ENCODE measurements around the gene MIDN. TPM values are rescaled to one million over a fixed set of nuclear protein-coding genes. Genes with fewer than 3 reads are reported as not detected.

MIDN gene
- total and polyA plus RNA-seq, 2 donors, result 8.7 to 55.1 TPM

- no peak overlapping the region for H3K4me3 ChIP-seq (ENCODE audit: low read length in 2 of 2)
- 92% methylated on average over 26 of the region's 26 CpGs for WGBS
- DNase-seq (ENCODE audit: low read depth in 6 of 9, low spot score in 9 of 9), result no peak
- H3K27ac ChIP-seq (ENCODE audit: low read depth in 1 of 2, low read length in 1 of 2), result peak overlapping the region in 1 of 2 donors; percentile 11
- H3K36me3 ChIP-seq (ENCODE audit: control insufficient read depth in 2 of 2, insufficient read depth in 2 of 2, low read length in 1 of 2), result peaks cover 0 to 4% of the 10 kb centered on the region in 2 donors
- peaks cover 11 to 34% of the 10 kb centered on the region in 2 donors for H3K27me3 ChIP-seq (ENCODE audit: control insufficient read depth in 2 of 2, insufficient read depth in 1 of 2, low read length in 1 of 2)
- peaks cover 0 to 23% of the 10 kb centered on the region in 2 donors for H3K9me3 ChIP-seq (ENCODE audit: control insufficient read depth in 2 of 2, insufficient read depth in 1 of 2, low read length in 1 of 2)
- peaks cover 56 to 81% of the 10 kb centered on the region in 2 donors for H3K4me1 ChIP-seq (ENCODE audit: control insufficient read depth in 2 of 2, insufficient read depth in 2 of 2, low read length in 2 of 2)
These were observed 16.6 kb downstream of the MIDN start for GRCh38 chr19:1264801-1265614.

GRCh38 chr19:1265615-1266128 lies 17.3 kb downstream of the MIDN start:
- 53% methylated on average over 28 of the region's 28 CpGs for WGBS
- Histone ChIP-seq H3K9me3 (ENCODE audit: control insufficient read depth in 2 of 2, insufficient read depth in 1 of 2, low read length in 1 of 2) (peaks cover 0 to 23% of the 10 kb centered on the region in 2 donors), H3K27ac (ENCODE audit: low read depth in 1 of 2, low read length in 1 of 2) (peak overlapping the region in 1 of 2 donors; percentile 32), H3K36me3 (ENCODE audit: control insufficient read depth in 2 of 2, insufficient read depth in 2 of 2, low read length in 1 of 2) (peaks cover under 1 to 10% of the 10 kb centered on the region in 2 donors), H3K4me1 (ENCODE audit: control insufficient read depth in 2 of 2, insufficient read depth in 2 of 2, low read length in 2 of 2) (peaks cover 56 to 81% of the 10 kb centered on the region in 2 donors), H3K4me3 (ENCODE audit: low read length in 2 of 2) (peak overlapping the region in 1 of 2 donors; percentile 55), H3K27me3 (ENCODE audit: control insufficient read depth in 2 of 2, insufficient read depth in 1 of 2, low read length in 1 of 2) (peaks cover 11 to 34% of the 10 kb centered on the region in 2 donors)
- DNase-seq (ENCODE audit: low read depth in 6 of 9, low spot score in 9 of 9), result peak in 1 of 9 donors; percentile 22

DNA sequence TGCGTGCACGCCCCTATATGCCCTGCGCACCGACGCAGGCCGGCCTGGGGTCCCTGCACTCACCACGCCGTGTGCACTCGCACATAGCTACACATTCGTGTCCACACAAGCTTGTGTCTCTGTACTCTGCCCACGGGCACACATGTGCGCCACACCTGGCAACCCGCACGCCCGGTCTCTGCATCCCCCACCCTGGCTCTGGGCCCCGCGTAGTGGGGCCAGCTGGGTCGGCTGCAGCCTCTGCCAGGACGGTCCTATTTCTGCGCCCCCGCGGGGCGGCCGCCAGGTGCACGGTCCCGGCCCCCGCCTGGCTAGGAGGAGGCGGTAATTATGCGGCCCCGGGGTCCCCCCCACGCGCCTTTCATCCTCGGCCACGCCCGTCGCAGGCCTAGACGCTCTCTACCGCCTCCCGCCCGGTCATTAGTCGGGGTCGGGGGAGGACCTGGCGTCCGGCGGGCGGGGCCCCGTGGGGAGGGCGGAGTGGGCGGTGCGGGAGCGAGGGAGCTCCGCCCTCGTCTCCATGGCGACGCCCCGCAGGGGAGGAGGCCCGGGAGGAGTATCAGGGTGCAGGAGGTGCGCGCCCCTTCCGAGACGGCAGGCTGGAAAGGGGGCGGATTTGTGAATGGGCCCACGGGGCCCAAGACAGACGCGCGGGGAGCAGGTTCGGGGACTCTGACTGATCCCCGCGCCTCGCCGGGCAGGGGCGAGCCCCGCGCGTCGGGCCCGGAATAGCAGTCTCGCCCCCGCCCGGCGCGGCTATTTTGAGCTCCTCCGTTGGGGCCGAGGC lies 17.9 kb downstream of the MIDN start:
- H3K36me3 ChIP-seq (ENCODE audit: control insufficient read depth in 2 of 2, insufficient read depth in 2 of 2, low read length in 1 of 2), result peaks cover 7 to 17% of the 10 kb centered on the region in 2 donors
- peaks cover 11 to 34% of the 10 kb centered on the region in 2 donors for H3K27me3 ChIP-seq (ENCODE audit: control insufficient read depth in 2 of 2, insufficient read depth in 1 of 2, low read length in 1 of 2)
- DNase-seq (ENCODE audit: low read depth in 6 of 9, low spot score in 9 of 9), result peak in 3 of 9 donors; percentile 58 to 70 (median 62)
- H3K27ac ChIP-seq (ENCODE audit: low read depth in 1 of 2, low read length in 1 of 2), result peak overlapping the region in 1 of 2 donors; percentile 32
- WGBS, result 4% methylated on average over 84 of the region's 84 CpGs
- H3K4me1 ChIP-seq (ENCODE audit: control insufficient read depth in 2 of 2, insufficient read depth in 2 of 2, low read length in 2 of 2), result peaks cover 59 to 84% of the 10 kb centered on the region in 2 donors
- peaks cover 0 to 27% of the 10 kb centered on the region in 2 donors for H3K9me3 ChIP-seq (ENCODE audit: control insufficient read depth in 2 of 2, insufficient read depth in 1 of 2, low read length in 1 of 2)
- H3K4me3 ChIP-seq (ENCODE audit: low read length in 2 of 2), result peak overlapping the region; percentile 27 to 55

GRCh38 chr19:1266916-1267476 lies 18.6 kb downstream of the MIDN start:
- H3K9me3 ChIP-seq (ENCODE audit: control insufficient read depth in 2 of 2, insufficient read depth in 1 of 2, low read length in 1 of 2), result peaks cover 0 to 27% of the 10 kb centered on the region in 2 donors
- 2% methylated on average over 59 of the region's 59 CpGs for WGBS
- H3K36me3 ChIP-seq (ENCODE audit: control insufficient read depth in 2 of 2, insufficient read depth in 2 of 2, low read length in 1 of 2), result peaks cover 14 to 23% of the 10 kb centered on the region in 2 donors
- DNase-seq (ENCODE audit: low read depth in 6 of 9, low spot score in 9 of 9), result peak in 3 of 9 donors; percentile 54 to 61 (median 61)
- H3K27me3 ChIP-seq (ENCODE audit: control insufficient read depth in 2 of 2, insufficient read depth in 1 of 2, low read length in 1 of 2), result peaks cover 11 to 34% of the 10 kb centered on the region in 2 donors
- H3K4me3 ChIP-seq (ENCODE audit: low read length in 2 of 2), result peak overlapping the region; percentile 27 to 55
- peak overlapping the region in 1 of 2 donors; percentile 32 for H3K27ac ChIP-seq (ENCODE audit: low read depth in 1 of 2, low read length in 1 of 2)
- peaks cover 56 to 84% of the 10 kb centered on the region in 2 donors for H3K4me1 ChIP-seq (ENCODE audit: control insufficient read depth in 2 of 2, insufficient read depth in 2 of 2, low read length in 2 of 2)

DNA sequence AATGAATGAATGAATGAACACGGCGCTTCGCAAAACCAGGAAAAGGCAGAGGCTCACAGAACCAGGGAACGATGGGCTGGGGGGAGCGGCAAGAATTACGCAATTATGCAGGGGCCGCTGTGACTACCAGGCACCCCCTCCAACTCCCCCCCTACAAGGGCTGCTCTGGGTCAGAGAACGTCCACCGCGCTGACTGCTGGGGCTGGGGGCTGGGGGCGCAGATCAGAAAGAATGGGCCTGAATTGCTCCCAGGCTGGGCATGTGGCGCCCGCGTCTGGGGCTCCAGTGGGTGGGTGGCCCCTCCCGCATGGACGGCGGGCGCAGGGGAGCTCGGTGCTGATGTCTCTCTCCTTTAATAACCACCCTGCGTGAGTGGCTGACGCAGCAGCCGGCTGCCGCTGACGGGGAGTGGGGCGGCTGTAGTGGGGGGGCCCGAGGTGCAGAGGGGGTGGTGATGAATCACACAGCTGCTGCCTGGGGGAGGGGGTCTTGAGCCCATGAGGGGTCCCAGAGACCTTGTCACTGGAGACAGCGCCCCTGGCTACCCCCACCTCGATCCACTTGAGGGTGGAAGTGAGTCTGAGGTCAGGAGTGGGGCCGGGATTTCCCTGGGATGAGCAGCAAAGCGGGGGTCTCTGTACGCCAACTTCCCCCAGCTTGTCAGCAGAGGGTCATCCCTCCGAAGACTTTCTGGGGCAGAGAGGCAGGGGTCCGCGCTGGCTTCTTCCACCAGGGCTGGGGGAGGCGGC lies 19.3 kb downstream of the MIDN start:
- Histone ChIP-seq H3K27ac (ENCODE audit: low read depth in 1 of 2, low read length in 1 of 2) (no peak overlapping the region), H3K4me1 (ENCODE audit: control insufficient read depth in 2 of 2, insufficient read depth in 2 of 2, low read length in 2 of 2) (peaks cover 49 to 84% of the 10 kb centered on the region in 2 donors), H3K9me3 (ENCODE audit: control insufficient read depth in 2 of 2, insufficient read depth in 1 of 2, low read length in 1 of 2) (peaks cover 0 to 27% of the 10 kb centered on the region in 2 donors), H3K27me3 (ENCODE audit: control insufficient read depth in 2 of 2, insufficient read depth in 1 of 2, low read length in 1 of 2) (peaks cover 11 to 34% of the 10 kb centered on the region in 2 donors), H3K4me3 (ENCODE audit: low read length in 2 of 2) (no peak overlapping the region), H3K36me3 (ENCODE audit: control insufficient read depth in 2 of 2, insufficient read depth in 2 of 2, low read length in 1 of 2) (peaks cover 18 to 30% of the 10 kb centered on the region in 2 donors)
- WGBS, result 33% methylated on average over 35 of the region's 35 CpGs
- DNase-seq (ENCODE audit: low read depth in 6 of 9, low spot score in 9 of 9), result peak in 1 of 9 donors; percentile 25

- peaks cover 11 to 34% of the 10 kb centered on the region in 2 donors for H3K27me3 ChIP-seq (ENCODE audit: control insufficient read depth in 2 of 2, insufficient read depth in 1 of 2, low read length in 1 of 2)
- H3K27ac ChIP-seq (ENCODE audit: low read depth in 1 of 2, low read length in 1 of 2), result peak overlapping the region; percentile 10 to 53
- H3K4me1 ChIP-seq (ENCODE audit: control insufficient read depth in 2 of 2, insufficient read depth in 2 of 2, low read length in 2 of 2), result peaks cover 46 to 83% of the 10 kb centered on the region in 2 donors
- peak overlapping the region in 1 of 2 donors; percentile 94 for H3K4me3 ChIP-seq (ENCODE audit: low read length in 2 of 2)
- 68% methylated on average over 40 of the region's 40 CpGs for WGBS
- peaks cover 26 to 38% of the 10 kb centered on the region in 2 donors for H3K36me3 ChIP-seq (ENCODE audit: control insufficient read depth in 2 of 2, insufficient read depth in 2 of 2, low read length in 1 of 2)
- peaks cover 0 to 27% of the 10 kb centered on the region in 2 donors for H3K9me3 ChIP-seq (ENCODE audit: control insufficient read depth in 2 of 2, insufficient read depth in 1 of 2, low read length in 1 of 2)
- no peak for DNase-seq (ENCODE audit: low read depth in 6 of 9, low spot score in 9 of 9)
These were observed 20.1 kb downstream of the MIDN start for GRCh38 chr19:1268226-1269064.

DNA sequence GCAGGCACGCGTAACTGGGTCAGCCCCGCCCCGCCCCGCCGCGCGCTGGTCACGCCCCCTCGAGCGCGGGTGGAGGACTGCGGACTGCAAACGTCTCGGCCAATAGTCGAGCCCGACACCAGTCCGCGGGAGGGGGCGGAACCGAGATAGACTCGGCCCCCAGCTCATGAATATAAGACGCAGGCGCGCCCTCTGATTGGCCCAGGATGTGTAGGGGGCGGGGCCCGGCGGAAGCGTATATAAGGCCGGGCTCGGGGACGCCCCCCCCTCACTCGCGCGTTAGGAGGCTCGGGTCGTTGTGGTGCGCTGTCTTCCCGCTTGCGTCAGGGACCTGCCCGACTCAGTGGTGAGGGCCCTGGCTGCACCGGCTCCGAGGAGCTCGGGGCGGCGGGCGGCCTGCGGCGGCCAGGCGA lies 20.7 kb downstream of the MIDN start, which contains the start of gene CIRBP:
Gene CIRBP (plus strand): TSS at position 268 of the 413 bp plus-strand sequence. CDS start 1,602 bp downstream, outside the sequence.
- WGBS, result under 1% methylated on average over 50 of the region's 50 CpGs
- peaks cover 48 to 88% of the 10 kb centered on the region in 2 donors for H3K4me1 ChIP-seq (ENCODE audit: control insufficient read depth in 2 of 2, insufficient read depth in 2 of 2, low read length in 2 of 2)

More for the DNA sequence above, 20.7 kb downstream of the MIDN start, which contains the start of gene CIRBP:
- H3K27me3 ChIP-seq (ENCODE audit: control insufficient read depth in 2 of 2, insufficient read depth in 1 of 2, low read length in 1 of 2), result peaks cover 11 to 34% of the 10 kb centered on the region in 2 donors
- H3K4me3 ChIP-seq (ENCODE audit: low read length in 2 of 2), result peak within 1 kb of the TSS; percentile 94 to 99
- peak in 8 of 9 donors; percentile 56 to 99 (median 98) for DNase-seq (ENCODE audit: low read depth in 6 of 9, low spot score in 9 of 9)
- H3K27ac ChIP-seq (ENCODE audit: low read depth in 1 of 2, low read length in 1 of 2), result peak within 1 kb of the TSS; percentile 88 to 99
- H3K36me3 ChIP-seq (ENCODE audit: control insufficient read depth in 2 of 2, insufficient read depth in 2 of 2, low read length in 1 of 2), result peaks cover 32 to 44% of the 10 kb centered on the region in 2 donors
- H3K9me3 ChIP-seq (ENCODE audit: control insufficient read depth in 2 of 2, insufficient read depth in 1 of 2, low read length in 1 of 2), result peaks cover 0 to 27% of the 10 kb centered on the region in 2 donors
